Stimulated activated naive B cell treated with anti-CD40 and anti-IgM and Interleukin-4, amounts not matched to agents 10 μg/mL and 1 μg/mL and 100 μg/mL, for 72 hours (primary cell): ENCODE results near the gene TUBA1B.

Experiments
- ATAC-seq, 2 donors: fragments of 150-1000 bp; cut with Tn5 transposase; replicated peaks; 2 replicates each; pipeline ENCODE4 v1.10.0; 2021; ENCODE audit warnings: moderate library complexity in 1 of 2
- DNase-seq: peaks from one replicate; pipeline ENCODE4 v3.0.0; 2021
- H3K27ac Mint-ChIP-seq: one replicate; pipeline ENCODE4 v1.8.0; 2022; ENCODE audit warnings: mild to moderate bottlenecking, mixed read lengths
- H3K27me3 Mint-ChIP-seq, 2 donors: one replicate each; pipeline ENCODE4 v1.8.0; 2022; ENCODE audit warnings: mixed read lengths in 2 of 2
- H3K36me3 Mint-ChIP-seq, 2 donors: one replicate each; pipeline ENCODE4 v1.8.0; 2022; ENCODE audit warnings: mixed read lengths in 2 of 2, mild to moderate bottlenecking in 1 of 2
- H3K4me1 Mint-ChIP-seq, 2 donors: one replicate each; pipeline ENCODE4 v1.8.0; 2022; ENCODE audit warnings: mixed read lengths in 2 of 2, mild to moderate bottlenecking in 1 of 2
- H3K4me3 Mint-ChIP-seq, 2 donors: one replicate each; pipeline ENCODE4 v1.8.0; 2022; ENCODE audit warnings: mild to moderate bottlenecking in 2 of 2, mixed read lengths in 2 of 2, moderate library complexity in 1 of 2
- H3K9me3 Mint-ChIP-seq, 2 donors: one replicate each; pipeline ENCODE4 v1.8.0; 2022; ENCODE audit warnings: mixed read lengths in 2 of 2, mild to moderate bottlenecking in 1 of 2

Gene TUBA1B

DNA sequence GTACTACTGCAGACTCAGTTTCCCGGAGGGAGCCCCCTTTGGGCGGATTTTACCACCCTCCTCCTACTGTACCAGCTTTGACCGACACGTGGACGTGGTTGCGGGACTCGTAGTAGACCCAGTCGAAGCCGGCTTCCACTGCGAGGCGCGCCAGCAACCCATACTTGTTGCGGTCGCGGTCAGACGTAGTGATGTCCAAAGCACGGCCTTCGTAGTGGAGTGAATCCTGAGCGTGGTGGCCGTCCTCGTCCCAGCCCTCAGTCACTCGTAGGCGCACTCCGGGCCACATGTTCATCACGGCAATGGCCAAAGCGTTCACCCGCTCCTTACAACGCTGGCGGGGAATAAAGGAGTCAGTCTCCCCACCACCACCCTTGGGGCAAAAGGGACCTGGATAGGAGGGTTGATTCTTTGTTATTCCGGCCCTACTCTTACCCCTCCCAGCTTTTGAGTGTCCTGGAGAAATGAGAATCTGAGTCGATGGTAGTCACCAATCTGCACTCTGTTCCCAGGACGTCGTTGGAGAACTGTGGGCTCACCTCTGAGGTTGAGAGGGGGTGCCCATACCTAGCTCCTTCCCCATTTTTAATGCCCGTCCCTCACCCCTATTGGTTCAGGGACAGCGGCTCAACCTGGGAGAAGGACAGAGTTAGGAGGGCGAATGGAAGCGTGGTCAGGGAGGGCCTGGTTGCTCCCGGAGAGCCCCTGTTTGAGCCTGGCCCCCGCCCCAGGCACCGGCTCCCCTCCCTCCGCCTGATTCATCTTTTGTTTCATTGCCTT lies 39.9 kb downstream of the TUBA1B start:
- Mint-ChIP-seq H3K27ac (peak overlapping the region; percentile 88), H3K9me3 (no peaks in the 10 kb centered on the region), H3K36me3 (peaks cover 8 to 13% of the 10 kb centered on the region in 2 donors), H3K27me3 (peaks cover 59 to 66% of the 10 kb centered on the region in 2 donors), H3K4me3 (peak overlapping the region; percentile 72 to 79), H3K4me1 (peaks cover 41 to 55% of the 10 kb centered on the region in 2 donors)
- DNase-seq, result no peak
- ATAC-seq, result no peak

GRCh38 chr12:49089821-49090773 lies 41.1 kb downstream of the TUBA1B start:
- Mint-ChIP-seq H3K4me1 (peaks cover 38 to 55% of the 10 kb centered on the region in 2 donors), H3K36me3 (peaks cover 0 to 4% of the 10 kb centered on the region in 2 donors), H3K4me3 (peak overlapping the region; percentile 77 to 83), H3K9me3 (no peaks in the 10 kb centered on the region), H3K27ac (peak overlapping the region; percentile 67), H3K27me3 (peaks cover 52 to 66% of the 10 kb centered on the region in 2 donors)
- DNase-seq (peak; percentile 28), ATAC-seq (peak; percentile 22 to 23)

DNA sequence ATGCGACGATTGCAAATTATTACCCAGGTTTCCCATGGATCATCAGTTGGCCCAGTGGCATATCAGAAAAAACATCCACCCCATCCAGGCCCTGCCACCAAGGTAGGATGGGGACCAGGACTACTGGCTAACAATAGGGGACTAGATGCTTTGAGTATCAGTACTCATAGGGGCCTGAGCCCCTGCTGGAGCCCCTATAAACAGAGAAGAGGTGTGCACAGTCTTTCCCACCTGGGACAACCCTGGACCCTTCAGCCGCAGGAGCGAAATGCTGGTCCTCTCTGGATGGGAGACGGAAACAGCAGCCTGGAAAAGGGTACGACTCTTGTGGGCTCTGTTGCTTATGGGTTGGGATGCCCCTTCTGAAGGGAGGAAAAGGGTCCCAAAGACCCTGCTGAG lies 42.3 kb downstream of the TUBA1B start:
- peaks cover 46 to 60% of the 10 kb centered on the region in 2 donors for H3K27me3 Mint-ChIP-seq
- H3K4me3 Mint-ChIP-seq, result peak overlapping the region in 1 of 2 donors; percentile 23
- H3K27ac Mint-ChIP-seq, result no peak overlapping the region
- H3K9me3 Mint-ChIP-seq, result no peaks in the 10 kb centered on the region
- peaks cover 0 to 3% of the 10 kb centered on the region in 2 donors for H3K36me3 Mint-ChIP-seq
- DNase-seq (no peak), ATAC-seq (no peak)
- peaks cover 34 to 49% of the 10 kb centered on the region in 2 donors for H3K4me1 Mint-ChIP-seq

- no peaks in the 10 kb centered on the region for H3K9me3 Mint-ChIP-seq
- no peak overlapping the region for H3K27ac Mint-ChIP-seq
- peaks cover 40 to 54% of the 10 kb centered on the region in 2 donors for H3K27me3 Mint-ChIP-seq
- DNase-seq (peak; percentile 63), ATAC-seq (peak; percentile 93 to 94)
- H3K36me3 Mint-ChIP-seq, result peaks cover 0 to 3% of the 10 kb centered on the region in 2 donors
- H3K4me3 Mint-ChIP-seq, result peak overlapping the region; percentile 23 to 62
- peaks cover 30 to 43% of the 10 kb centered on the region in 2 donors for H3K4me1 Mint-ChIP-seq
These were observed 42.9 kb downstream of the TUBA1B start for GRCh38 chr12:49088150-49088931.

GRCh38 chr12:49086116-49086515 lies 45.1 kb downstream of the TUBA1B start:
- no peak overlapping the region for H3K27ac Mint-ChIP-seq
- peaks cover 30 to 45% of the 10 kb centered on the region in 2 donors for H3K27me3 Mint-ChIP-seq
- H3K9me3 Mint-ChIP-seq, result no peaks in the 10 kb centered on the region
- DNase-seq, result no peak
- H3K4me3 Mint-ChIP-seq, result no peak overlapping the region
- peaks cover 17 to 25% of the 10 kb centered on the region in 2 donors for H3K4me1 Mint-ChIP-seq
- ATAC-seq, result no peak
- H3K36me3 Mint-ChIP-seq, result peaks cover 0 to 2% of the 10 kb centered on the region in 2 donors

- Mint-ChIP-seq H3K4me1 (peaks cover 8 to 9% of the 10 kb centered on the region in 2 donors), H3K27me3 (peaks cover 19 to 30% of the 10 kb centered on the region in 2 donors), H3K27ac (no peak overlapping the region), H3K4me3 (no peak overlapping the region), H3K36me3 (no peaks in the 10 kb centered on the region), H3K9me3 (no peaks in the 10 kb centered on the region)
- DNase-seq (no peak), ATAC-seq (no peak)
These were observed 46.8 kb downstream of the TUBA1B start for GRCh38 chr12:49084438-49084837.

- Mint-ChIP-seq H3K9me3 (no peaks in the 10 kb centered on the region), H3K27ac (no peak overlapping the region), H3K4me3 (no peak overlapping the region), H3K27me3 (peaks cover 9 to 11% of the 10 kb centered on the region in 2 donors), H3K36me3 (no peaks in the 10 kb centered on the region), H3K4me1 (no peaks in the 10 kb centered on the region)
- ATAC-seq (no peak), DNase-seq (no peak)
These were observed 51.4 kb downstream of the TUBA1B start for GRCh38 chr12:49079793-49080192.
